Measurements from ENCODE around the gene TTLL11. TPM values are rescaled to one million over a fixed set of nuclear protein-coding genes. Genes with fewer than 3 reads are reported as not detected.

TTLL11 gene
- total RNA-seq, 2 experiments from 2014 or later = 3.3 to 6.9 TPM

- Histone ChIP-seq H3K4me2 (ENCODE audit: low read length) (no peak overlapping the region), H3K9me3 (ENCODE audit: low read length) (no peaks in the 10 kb centered on the region), H3K9me2 (ENCODE audit: insufficient read depth, low read length) (no peaks in the 10 kb centered on the region), H3K27ac (ENCODE audit: low read depth, low read length, poor library complexity, severe bottlenecking) (no peak overlapping the region), H3K79me2 (ENCODE audit: insufficient read depth, low read depth, low read length) (no peaks in the 10 kb centered on the region), H4K20me1 (ENCODE audit: insufficient read depth, low read length) (no peaks in the 10 kb centered on the region), H3K4me1 (ENCODE audit: insufficient read depth, low read length, poor library complexity, severe bottlenecking) (peaks cover 18% of the 10 kb centered on the region), H3K36me3 (ENCODE audit: insufficient read depth, low read length) (no peaks in the 10 kb centered on the region), H3K4me3 (ENCODE audit: low read depth, low read length, poor library complexity, severe bottlenecking) (no peak overlapping the region), H2AFZ (ENCODE audit: low read length) (no peak overlapping the region)
- TF ChIP-seq EZH2phosphoT487 (IDR thresholded peaks at IDR 0.05; ENCODE audit: borderline replicate concordance, low read depth, low read length) = no peak
- TF ChIP-seq CTCF (conservative IDR thresholded peaks at IDR 0.05; ENCODE audit: low read length) = no peak
- BruUV-seq (replicated peaks) = no TSS peak
- DNase-seq (ENCODE audit: low spot score) = no peak
- ChIA-PET CTCF (ENCODE audit: unreplicated experiment) (no interaction called here), POLR2A (no interaction called here)
- intact Hi-C loops (cut with micrococcal nuclease; ENCODE audit: unreplicated experiment) = no loop called here
Observed at GRCh38 chr9:121786543-121786948, 306.6 kb downstream of the TTLL11 start.

GRCh38 chr9:121785673-121786542 lies 307.2 kb downstream of the TTLL11 start:
- intact Hi-C loops (cut with micrococcal nuclease; ENCODE audit: unreplicated experiment) = no loop called here
- POLR2A ChIA-PET = no interaction called here
- CTCF ChIA-PET (ENCODE audit: unreplicated experiment) = no interaction called here

More at GRCh38 chr9:121785673-121786542, 307.2 kb downstream of the TTLL11 start:
- Histone ChIP-seq H3K4me2 (ENCODE audit: low read length) (no peak overlapping the region), H4K20me1 (ENCODE audit: insufficient read depth, low read length) (no peaks in the 10 kb centered on the region), H3K79me2 (ENCODE audit: insufficient read depth, low read depth, low read length) (no peaks in the 10 kb centered on the region), H3K4me1 (ENCODE audit: insufficient read depth, low read length, poor library complexity, severe bottlenecking) (peaks cover 18% of the 10 kb centered on the region), H3K36me3 (ENCODE audit: insufficient read depth, low read length) (no peaks in the 10 kb centered on the region), H3K9me3 (ENCODE audit: low read length) (no peaks in the 10 kb centered on the region), H3K27ac (ENCODE audit: low read depth, low read length, poor library complexity, severe bottlenecking) (no peak overlapping the region), H3K9me2 (ENCODE audit: insufficient read depth, low read length) (no peaks in the 10 kb centered on the region), H2AFZ (ENCODE audit: low read length) (no peak overlapping the region), H3K4me3 (ENCODE audit: low read depth, low read length, poor library complexity, severe bottlenecking) (no peak overlapping the region)
- DNase-seq (ENCODE audit: low spot score) = no peak
- no TSS peak for BruUV-seq (replicated peaks)
- TF ChIP-seq EZH2phosphoT487 (IDR thresholded peaks at IDR 0.05; ENCODE audit: borderline replicate concordance, low read depth, low read length) (no peak), CTCF (conservative IDR thresholded peaks at IDR 0.05; ENCODE audit: low read length) (no peak)
